Caco-2 (cell line): ENCODE measurements around the gene PCNP. TPM values are rescaled to one million over a fixed set of nuclear protein-coding genes. Genes with fewer than 3 reads are reported as not detected.

ENCODE experiments used
- BruUV-seq: library from RNA; stranded (reverse); fragments of 400-500 nt; replicated peaks from 2 replicates; lab custom pipeline; 2021; lab: Mats Ljungman, UMichigan
- CTCF ChIA-PET: fragments of 300-600 bp; sonication (Branson Sonifier 250); formaldehyde crosslinking; loops from one replicate; lab custom pipeline; 2022; ENCODE audit warnings: antibody characterized with exemption; lab: Charles Lee
- POLR2A ChIA-PET: fragments of 300-600 bp; sonication (Branson Sonifier 250); formaldehyde crosslinking; loops from one replicate; lab custom pipeline; 2022; ENCODE audit warnings: antibody characterized with exemption; lab: Charles Lee
- DNase-seq, 2 experiments: peaks; one replicate each; pipeline versions ENCODE4 v3.0.0 to v3.0.0-alpha.2; 2020 to 2022
- H3K27me3 ChIP-seq: replicated peaks from 2 replicates; pipeline ENCODE4 v1.6.0; 2011; ENCODE audit warnings: low read length; ENCODE audit not compliant: control insufficient read depth, insufficient read depth
- H3K36me3 ChIP-seq: 2 replicates; pipeline ENCODE4 v1.5.1; 2011; ENCODE audit warnings: low read length; ENCODE audit not compliant: control insufficient read depth, insufficient read depth
- H3K4me1 ChIP-seq: fragments of 250-450 bp; sonication (Bioruptor Pico); 2 replicates; pipeline ENCODE4 v1.5.1; 2020; ENCODE audit warnings: mild to moderate bottlenecking
- H3K4me3 ChIP-seq: 2 replicates; pipeline ENCODE4 v1.5.1; 2011; ENCODE audit warnings: low read depth, mild to moderate bottlenecking, control low read depth, low read length
- H3K9me3 ChIP-seq: fragments of 250-450 bp; sonication (Bioruptor Pico); 2 replicates; pipeline ENCODE4 v1.5.1; 2020; ENCODE audit warnings: mild to moderate bottlenecking, moderate library complexity
- H3K27ac Mint-ChIP-seq: one replicate; pipeline ENCODE4 v1.8.0; 2022; ENCODE audit warnings: mixed read lengths; ENCODE audit not compliant: unreplicated experiment
- H3K27me3 Mint-ChIP-seq: one replicate; pipeline ENCODE4 v1.8.0; 2022; ENCODE audit warnings: mixed read lengths; ENCODE audit not compliant: insufficient read depth, unreplicated experiment
- H3K36me3 Mint-ChIP-seq: one replicate; pipeline ENCODE4 v1.8.0; 2022; ENCODE audit warnings: mild to moderate bottlenecking, mixed read lengths; ENCODE audit not compliant: insufficient read depth, unreplicated experiment
- H3K4me1 Mint-ChIP-seq: one replicate; pipeline ENCODE4 v1.8.0; 2022; ENCODE audit warnings: low read depth, mixed read lengths; ENCODE audit not compliant: unreplicated experiment
- H3K4me3 Mint-ChIP-seq: one replicate; pipeline ENCODE4 v1.8.0; 2022; ENCODE audit warnings: mild to moderate bottlenecking, moderate library complexity, mixed read lengths; ENCODE audit not compliant: unreplicated experiment
- H3K9me3 Mint-ChIP-seq: one replicate; pipeline ENCODE4 v1.8.0; 2022; ENCODE audit warnings: mixed read lengths; ENCODE audit not compliant: unreplicated experiment
- intact Hi-C: fragments of 100-400 bp; cut with micrococcal nuclease; formaldehyde crosslinking; loops from one replicate; pipeline ENCODE4 v1.10.0; 2022; ENCODE audit not compliant: unreplicated experiment
- total RNA-seq: library from RNA; stranded (reverse); gene quantifications from 2 replicates; pipeline ENCODE4 v1.2.3, GENCODE V29; 2022
- TF ChIP-seq, protein P1 (sequence below), 2 experiments: fragments of 200-600 bp in 1 of 2; IDR thresholded peaks; 1 replicate in 1 of 2; 2 replicates in 1 of 2; pipeline versions ENCODE4 v1.5.1 to v1.8.0; 2011 to 2022; ENCODE audit warnings: antibody characterized with exemption in 1 of 2, control low read depth in 1 of 2, inconsistent platforms in 1 of 2, low read depth in 1 of 2, low read length in 1 of 2, mild to moderate bottlenecking in 1 of 2, moderate library complexity in 1 of 2; ENCODE audit not compliant: insufficient read depth in 1 of 2, severe bottlenecking in 1 of 2, unreplicated experiment in 1 of 2

The PCNP gene
- total RNA-seq, 1 experiment from 2014 or later: 141 TPM

DNA sequence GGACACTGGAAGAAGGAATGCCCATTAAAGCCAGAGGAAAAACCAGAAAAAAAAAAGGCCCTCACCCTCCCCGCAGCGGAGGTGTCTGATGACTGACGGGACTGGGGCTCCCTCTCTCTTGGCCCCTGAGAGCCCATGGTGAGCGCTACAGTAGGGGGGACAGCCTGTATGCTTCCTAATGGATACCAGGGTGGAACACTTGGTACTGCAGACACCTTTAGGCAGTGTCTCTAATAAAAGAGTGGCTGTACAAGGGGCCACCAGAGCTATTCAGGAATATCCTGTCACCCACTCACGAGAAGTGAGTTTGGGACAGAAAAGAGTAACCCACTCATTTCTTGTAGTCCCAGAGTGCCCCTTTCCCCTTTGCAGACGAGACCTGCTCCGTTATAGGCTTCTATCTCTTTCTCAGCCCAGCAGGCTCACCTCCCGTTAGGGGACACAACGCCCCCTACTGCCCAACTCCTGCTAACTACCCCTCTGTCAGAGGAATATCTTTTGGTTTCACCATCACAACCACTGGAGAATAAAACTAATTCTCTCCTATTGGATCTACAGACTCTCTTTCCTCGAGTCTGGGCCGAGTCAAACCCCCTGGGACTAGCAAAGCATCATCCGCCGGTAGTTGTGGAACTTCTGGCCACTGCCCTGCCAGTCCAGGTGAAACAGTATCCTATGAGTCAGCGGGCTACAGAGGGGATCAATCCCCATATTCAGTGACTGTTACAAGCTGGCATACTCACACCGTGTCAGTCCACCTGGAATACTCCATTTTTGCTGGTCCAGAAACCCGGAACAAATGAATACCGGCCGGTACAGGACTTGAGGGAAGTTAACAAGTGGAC lies 62.2 kb downstream of the PCNP start:
- Histone ChIP-seq H3K4me1 (peaks cover under 1% of the 10 kb centered on the region; the same call in 1 of the 2 replicates), H3K36me3 (no peaks in the 10 kb centered on the region), H3K27me3 (no peaks in the 10 kb centered on the region), H3K9me3 (no peaks in the 10 kb centered on the region), H3K4me3 (no peak overlapping the region)
- Mint-ChIP-seq H3K9me3 (no peaks in the 10 kb centered on the region), H3K4me1 (peaks cover 11% of the 10 kb centered on the region), H3K27me3 (peaks cover 7% of the 10 kb centered on the region), H3K27ac (no peak overlapping the region), H3K4me3 (no peak overlapping the region), H3K36me3 (peaks cover under 1% of the 10 kb centered on the region)
- TF ChIP-seq, protein P1, sequence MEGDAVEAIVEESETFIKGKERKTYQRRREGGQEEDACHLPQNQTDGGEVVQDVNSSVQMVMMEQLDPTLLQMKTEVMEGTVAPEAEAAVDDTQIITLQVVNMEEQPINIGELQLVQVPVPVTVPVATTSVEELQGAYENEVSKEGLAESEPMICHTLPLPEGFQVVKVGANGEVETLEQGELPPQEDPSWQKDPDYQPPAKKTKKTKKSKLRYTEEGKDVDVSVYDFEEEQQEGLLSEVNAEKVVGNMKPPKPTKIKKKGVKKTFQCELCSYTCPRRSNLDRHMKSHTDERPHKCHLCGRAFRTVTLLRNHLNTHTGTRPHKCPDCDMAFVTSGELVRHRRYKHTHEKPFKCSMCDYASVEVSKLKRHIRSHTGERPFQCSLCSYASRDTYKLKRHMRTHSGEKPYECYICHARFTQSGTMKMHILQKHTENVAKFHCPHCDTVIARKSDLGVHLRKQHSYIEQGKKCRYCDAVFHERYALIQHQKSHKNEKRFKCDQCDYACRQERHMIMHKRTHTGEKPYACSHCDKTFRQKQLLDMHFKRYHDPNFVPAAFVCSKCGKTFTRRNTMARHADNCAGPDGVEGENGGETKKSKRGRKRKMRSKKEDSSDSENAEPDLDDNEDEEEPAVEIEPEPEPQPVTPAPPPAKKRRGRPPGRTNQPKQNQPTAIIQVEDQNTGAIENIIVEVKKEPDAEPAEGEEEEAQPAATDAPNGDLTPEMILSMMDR (IDR thresholded peaks at IDR 0.05; ENCODE audit: insufficient read depth in 1 of 2, low read depth in 1 of 2, low read length in 1 of 2, severe bottlenecking in 1 of 2, unreplicated experiment in 1 of 2): peak; percentile 51 to 55
- CTCF ChIA-PET: no interaction called here
- peak; percentile 54 to 72 for DNase-seq
- intact Hi-C loops: loop anchor here (1.0 kb wide), 2 partner anchors 63 to 141 kb away; no protein-coding TSS in a partner anchor
- POLR2A ChIA-PET: no interaction called here
- BruUV-seq: no TSS peak

DNA sequence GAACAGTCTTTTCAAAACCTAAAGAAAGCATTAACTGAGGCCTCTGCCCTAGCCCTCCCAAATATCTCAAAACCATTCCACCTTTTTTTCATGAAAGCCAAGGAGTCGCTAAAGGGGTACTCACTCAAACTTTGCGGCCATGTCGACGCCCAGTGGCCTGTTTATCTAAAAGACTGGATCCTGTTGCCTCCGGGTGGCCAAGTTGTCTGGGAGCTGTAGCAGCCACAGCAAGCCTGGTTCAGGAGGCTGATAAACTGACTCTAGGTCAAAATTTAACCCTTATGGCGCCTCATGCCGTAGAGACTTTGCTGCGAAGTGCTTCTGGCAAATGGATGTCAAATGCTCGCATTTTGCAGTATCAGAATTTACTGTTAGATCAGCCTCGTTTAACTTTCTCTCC lies 63.5 kb downstream of the PCNP start:
- TF ChIP-seq, protein P1 (IDR thresholded peaks at IDR 0.05; ENCODE audit: insufficient read depth in 1 of 2, low read depth in 1 of 2, low read length in 1 of 2, severe bottlenecking in 1 of 2, unreplicated experiment in 1 of 2): no peak
- no peaks in the 10 kb centered on the region for H3K9me3 ChIP-seq
- no peak for DNase-seq
- BruUV-seq: no TSS peak
- intact Hi-C loops: no loop called here
- Mint-ChIP-seq H3K9me3 (no peaks in the 10 kb centered on the region), H3K4me3 (no peak overlapping the region), H3K27ac (no peak overlapping the region), H3K36me3 (peaks cover 6% of the 10 kb centered on the region), H3K27me3 (peaks cover 7% of the 10 kb centered on the region), H3K4me1 (peaks cover 12% of the 10 kb centered on the region)
- no peaks in the 10 kb centered on the region for H3K36me3 ChIP-seq
- H3K4me1 ChIP-seq: peaks cover 9% of the 10 kb centered on the region
- CTCF ChIA-PET: no interaction called here
- POLR2A ChIA-PET: no interaction called here
- no peak overlapping the region for H3K4me3 ChIP-seq
- H3K27me3 ChIP-seq: no peaks in the 10 kb centered on the region

DNA sequence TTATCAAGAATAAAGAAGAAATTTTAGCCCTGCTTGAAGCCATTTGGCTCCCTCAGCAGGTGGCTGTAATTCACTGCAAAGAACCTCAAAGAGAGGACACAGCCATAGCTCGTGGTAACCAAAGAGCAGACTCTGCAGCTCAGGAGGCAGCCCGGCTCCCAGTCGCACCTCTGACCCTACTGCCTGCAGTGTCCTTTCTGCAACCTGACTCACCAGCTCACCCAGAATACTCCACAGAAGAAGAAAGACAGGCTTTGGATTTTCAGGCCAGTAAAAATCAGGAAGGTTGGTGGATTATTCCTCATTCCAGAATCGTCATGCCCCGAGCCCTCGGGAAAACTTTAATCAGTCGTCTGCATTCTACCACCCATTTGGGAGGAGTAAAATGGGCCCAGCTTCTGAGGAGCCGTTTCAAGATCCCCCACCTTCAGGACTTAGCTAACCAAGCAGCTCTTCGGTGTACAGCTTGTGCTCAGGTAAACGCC lies 64.3 kb downstream of the PCNP start:
- POLR2A ChIA-PET: no interaction called here
- no peak overlapping the region for H3K27ac Mint-ChIP-seq

More for the DNA sequence above, 64.3 kb downstream of the PCNP start:
- CTCF ChIA-PET: interaction anchor here (0.6 to 1.0 kb wide), 4 partner anchors 60 to 925 kb away, joined by 3 read pairs; partner anchors contain the start of gene PCNP
- Mint-ChIP-seq H3K27me3 (peaks cover 7% of the 10 kb centered on the region), H3K36me3 (peaks cover 6% of the 10 kb centered on the region), H3K4me1 (peaks cover 7% of the 10 kb centered on the region), H3K4me3 (no peak overlapping the region), H3K9me3 (no peaks in the 10 kb centered on the region)
- Histone ChIP-seq H3K27me3 (no peaks in the 10 kb centered on the region), H3K4me3 (no peak overlapping the region), H3K36me3 (no peaks in the 10 kb centered on the region), H3K4me1 (peaks cover 9% of the 10 kb centered on the region), H3K9me3 (no peaks in the 10 kb centered on the region)
- DNase-seq: peak in 1 of 2 experiments; percentile 6
- BruUV-seq: no TSS peak
- intact Hi-C loops: no loop called here
- TF ChIP-seq, protein P1 (IDR thresholded peaks at IDR 0.05; ENCODE audit: insufficient read depth in 1 of 2, low read depth in 1 of 2, low read length in 1 of 2, severe bottlenecking in 1 of 2, unreplicated experiment in 1 of 2): no peak
